HepG2 (cell line): ENCODE measurements around the gene RABGEF1. TPM values are rescaled to one million over a fixed set of nuclear protein-coding genes. Genes with fewer than 3 reads are reported as not detected.

Source experiments
- BRCA1 ChIP-seq: sonication (generic); formaldehyde crosslinking; IDR thresholded peaks from 2 replicates; pipeline ENCODE4 v1.4.0; 2020; ENCODE audit warnings: missing genetic modification reagents
- KLF15 ChIP-seq: sonication (generic); formaldehyde crosslinking; IDR thresholded peaks from 2 replicates; pipeline ENCODE4 v1.8.1; 2023; ENCODE audit warnings: borderline replicate concordance, mild to moderate bottlenecking, inconsistent platforms, missing genetic modification reagents, mixed read lengths
- MED1 ChIP-seq: sonication (generic); formaldehyde crosslinking; IDR thresholded peaks from 2 replicates; pipeline ENCODE4 v1.4.0; 2020; ENCODE audit warnings: missing genetic modification reagents
- MXD4 ChIP-seq: IDR thresholded peaks from 2 replicates; pipeline ENCODE4 v1.6.1; 2016; ENCODE audit warnings: mild to moderate bottlenecking, missing biosample characterization, missing genetic modification reagents
- NR2F2 ChIP-seq: IDR thresholded peaks from 2 replicates; pipeline ENCODE4 v1.6.1; 2012; ENCODE audit warnings: low read depth, inconsistent platforms, borderline replicate concordance
- PBX3 ChIP-seq: sonication (generic); formaldehyde crosslinking; IDR thresholded peaks from 2 replicates; pipeline ENCODE4 v1.8.1; 2023; ENCODE audit warnings: missing genetic modification reagents, inconsistent platforms, borderline replicate concordance
- RARA ChIP-seq: IDR thresholded peaks from 2 replicates; pipeline ENCODE4 v1.6.1; 2016; ENCODE audit warnings: missing genetic modification reagents, missing compliant biosample characterization
- SUZ12 ChIP-seq: fragments of 150-350 bp; IDR thresholded peaks from 2 replicates; pipeline ENCODE4 v1.6.1; 2014; ENCODE audit warnings: low read depth, low read length
- TEAD2 ChIP-seq: sonication (generic); formaldehyde crosslinking; IDR thresholded peaks from 2 replicates; pipeline ENCODE4 v1.9.0; 2021; ENCODE audit warnings: missing genetic modification reagents
- TEF ChIP-seq: sonication (generic); formaldehyde crosslinking; IDR thresholded peaks from 2 replicates; pipeline ENCODE4 v1.5.0; 2020; ENCODE audit warnings: missing genetic modification reagents
- ZBTB4 ChIP-seq: sonication (generic); formaldehyde crosslinking; IDR thresholded peaks from 2 replicates; pipeline ENCODE4 v1.4.0; 2020; ENCODE audit warnings: missing genetic modification reagents, mild to moderate bottlenecking, borderline replicate concordance
- ZBTB8A ChIP-seq: sonication (generic); formaldehyde crosslinking; IDR thresholded peaks from 2 replicates; pipeline ENCODE4 v1.4.0; 2020; ENCODE audit warnings: mild to moderate bottlenecking, low read depth, missing genetic modification reagents, borderline replicate concordance
- ZKSCAN1 ChIP-seq: fragments of 150-350 bp; IDR thresholded peaks from 2 replicates; pipeline ENCODE4 v1.6.1; 2014; ENCODE audit warnings: low read length
- ZNF337 ChIP-seq: sonication (generic); formaldehyde crosslinking; IDR thresholded peaks from 2 replicates; pipeline ENCODE4 v1.5.1; 2020; ENCODE audit warnings: missing genetic modification reagents, low read depth, mild to moderate bottlenecking, borderline replicate concordance
- ZNF44 ChIP-seq: sonication (generic); formaldehyde crosslinking; IDR thresholded peaks from 2 replicates; pipeline ENCODE4 v1.5.1; 2020; ENCODE audit warnings: mild to moderate bottlenecking, missing genetic modification reagents
- ZNF501 ChIP-seq: sonication (generic); formaldehyde crosslinking; IDR thresholded peaks from 2 replicates; pipeline ENCODE4 v1.5.1; 2020; ENCODE audit warnings: mild to moderate bottlenecking, moderate library complexity, missing genetic modification reagents
- ZNF629 ChIP-seq: sonication (generic); formaldehyde crosslinking; conservative IDR thresholded peaks from 2 replicates; pipeline ENCODE4 v1.5.0; 2020; ENCODE audit warnings: missing genetic modification reagents
- polyA plus RNA-seq, 8 experiments: library from polyadenylated mRNA; depleted of rRNA in 3 of 8; stranded (reverse) in 7 of 8; unstranded in 1 of 8; fragments of >200 nt; fragmentation: Illumina TruSeq in 4 of 8; extraction: Trizol in 4 of 8; gene quantifications; 2 replicates each; pipeline versions ENCODE4 v1.2.1 to v1.2.3, GENCODE V29; 2011 to 2016; ENCODE audit warnings: low read depth in 4 of 8, missing spikeins in 1 of 8, mixed read lengths in 1 of 8; ENCODE audit not compliant: insufficient read depth in 1 of 8
- total RNA-seq, 5 experiments: library from RNA; depleted of rRNA; stranded (reverse); fragments of >200 nt; fragmentation: Illumina TruSeq; extraction: Trizol; gene quantifications; 2 replicates each; pipeline ENCODE4 v1.2.3, GENCODE V29; 2016; ENCODE audit warnings: low read depth in 1 of 5
- TF ChIP-seq, protein P1 (sequence below): conservative IDR thresholded peaks from 2 replicates; pipeline ENCODE4 v1.6.1; 2018; ENCODE audit warnings: missing genetic modification reagents
- TF ChIP-seq, protein P2 (sequence below): fragments of 450-650 bp; IDR thresholded peaks from 2 replicates; pipeline ENCODE4 v1.6.1; 2016

The RABGEF1 gene
- total and polyA plus RNA-seq, 2 of the 13 experiments (the other 11 are each of a cell fraction or from before 2014, with no cell fraction given): 22.7 to 35.3 TPM

DNA sequence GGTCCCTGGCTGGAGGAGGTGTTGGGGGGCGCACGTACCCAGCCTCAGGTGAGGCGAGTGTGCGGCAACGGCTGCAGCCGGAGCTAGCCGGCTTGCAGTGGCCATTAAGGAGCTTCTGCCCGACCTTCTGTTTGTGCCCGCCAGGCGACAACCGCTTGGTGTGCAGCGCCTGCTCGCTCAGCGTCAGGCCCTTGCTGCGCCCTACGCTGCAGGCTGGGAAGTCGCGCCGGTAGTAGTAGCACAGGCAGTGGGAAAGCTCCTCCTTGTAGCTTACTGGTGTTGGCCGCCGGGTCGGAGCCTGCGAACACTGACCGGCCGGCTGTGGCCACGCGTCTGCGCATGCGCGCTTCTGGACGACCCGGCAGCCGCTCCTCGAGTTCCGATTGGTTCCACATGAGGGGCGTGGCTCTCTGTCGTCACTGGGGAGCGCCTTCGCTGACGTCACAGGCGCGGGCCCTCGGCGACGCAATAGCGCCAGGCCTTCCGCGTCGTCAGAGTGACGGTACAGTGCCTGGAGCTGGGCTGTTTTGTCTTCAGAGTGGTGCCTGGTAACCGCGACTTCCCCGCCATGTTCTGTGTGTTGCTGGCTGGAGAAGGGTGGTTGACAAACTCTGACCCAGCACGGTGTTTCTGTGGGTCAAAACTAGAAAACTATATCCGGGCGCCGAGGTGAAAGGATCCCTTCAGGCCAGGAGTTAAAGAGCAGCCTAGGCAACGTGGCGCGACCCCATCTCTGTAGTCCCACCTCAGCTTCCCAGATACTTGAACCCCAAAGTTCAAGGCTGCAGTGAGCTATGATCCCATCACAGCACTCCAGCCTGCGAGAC, 104.2 kb downstream of the RABGEF1 start (continued):
- no peak for TF ChIP-seq ZKSCAN1
- peak; percentile 94; the same call in 1 of the 2 replicates for TF ChIP-seq ZNF44 (CRISPR knock-in tag)
- TF ChIP-seq SUZ12: no peak
- TF ChIP-seq MXD4 (CRISPR knock-in tag): peak; percentile 78; the same call in 1 of the 2 replicates
- TF ChIP-seq TEF (CRISPR knock-in tag): 0 out of 2 replicates have a peak, but pooled peaks have one; percentile 21
- TF ChIP-seq ZNF337 (CRISPR knock-in tag): peak; percentile 82; the same call in 1 of the 2 replicates
- TF ChIP-seq NR2F2: no peak
- TF ChIP-seq KLF15 (CRISPR knock-in tag): peak; percentile 98
- TF ChIP-seq PBX3: 0 out of 2 replicates have a peak, but pooled peaks have one; percentile 1
- TF ChIP-seq ZNF629 (CRISPR knock-in tag): no peak; the same call in 1 of the 2 replicates
- TF ChIP-seq, protein P1, sequence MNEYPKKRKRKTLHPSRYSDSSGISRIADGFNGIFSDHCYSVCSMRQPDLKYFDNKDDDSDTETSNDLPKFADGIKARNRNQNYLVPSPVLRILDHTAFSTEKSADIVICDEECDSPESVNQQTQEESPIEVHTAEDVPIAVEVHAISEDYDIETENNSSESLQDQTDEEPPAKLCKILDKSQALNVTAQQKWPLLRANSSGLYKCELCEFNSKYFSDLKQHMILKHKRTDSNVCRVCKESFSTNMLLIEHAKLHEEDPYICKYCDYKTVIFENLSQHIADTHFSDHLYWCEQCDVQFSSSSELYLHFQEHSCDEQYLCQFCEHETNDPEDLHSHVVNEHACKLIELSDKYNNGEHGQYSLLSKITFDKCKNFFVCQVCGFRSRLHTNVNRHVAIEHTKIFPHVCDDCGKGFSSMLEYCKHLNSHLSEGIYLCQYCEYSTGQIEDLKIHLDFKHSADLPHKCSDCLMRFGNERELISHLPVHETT (CRISPR knock-in tag): peak; percentile 68
- peak; percentile 75 for TF ChIP-seq MED1 (CRISPR knock-in tag)
- no peak for TF ChIP-seq ZBTB4 (CRISPR knock-in tag)
- peak; percentile 36; the same call in 1 of the 2 replicates for TF ChIP-seq RARA (CRISPR knock-in tag)
- peak; percentile 88 for TF ChIP-seq ZNF501 (CRISPR knock-in tag)
- no peak; the same call in 1 of the 2 replicates for TF ChIP-seq BRCA1 (CRISPR knock-in tag)
- TF ChIP-seq ZBTB8A (CRISPR knock-in tag): no peak
- TF ChIP-seq, protein P2, sequence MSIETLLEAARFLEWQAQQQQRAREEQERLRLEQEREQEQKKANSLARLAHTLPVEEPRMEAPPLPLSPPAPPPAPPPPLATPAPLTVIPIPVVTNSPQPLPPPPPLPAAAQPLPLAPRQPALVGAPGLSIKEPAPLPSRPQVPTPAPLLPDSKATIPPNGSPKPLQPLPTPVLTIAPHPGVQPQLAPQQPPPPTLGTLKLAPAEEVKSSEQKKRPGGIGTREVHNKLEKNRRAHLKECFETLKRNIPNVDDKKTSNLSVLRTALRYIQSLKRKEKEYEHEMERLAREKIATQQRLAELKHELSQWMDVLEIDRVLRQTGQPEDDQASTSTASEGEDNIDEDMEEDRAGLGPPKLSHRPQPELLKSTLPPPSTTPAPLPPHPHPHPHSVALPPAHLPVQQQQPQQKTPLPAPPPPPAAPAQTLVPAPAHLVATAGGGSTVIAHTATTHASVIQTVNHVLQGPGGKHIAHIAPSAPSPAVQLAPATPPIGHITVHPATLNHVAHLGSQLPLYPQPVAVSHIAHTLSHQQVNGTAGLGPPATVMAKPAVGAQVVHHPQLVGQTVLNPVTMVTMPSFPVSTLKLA: peak; percentile 31; the same call in 1 of the 2 replicates
- no peak for TF ChIP-seq TEAD2 (CRISPR knock-in tag)
